Lower leg skin (tissue), 3 donors: ENCODE data around the gene CPD.

Source experiments
- CTCF ChIP-seq, 3 donors: fragments of 450-650 bp; IDR thresholded peaks; one replicate each; pipeline ENCODE4 v1.5.1; 2016; ENCODE audit warnings: antibody characterized with exemption in 3 of 3, mild to moderate bottlenecking in 3 of 3, moderate library complexity in 2 of 3
- POLR2A ChIP-seq, 2 donors: fragments of 450-650 bp; IDR thresholded peaks; one replicate each; pipeline ENCODE4 v1.6.1; 2016 to 2017; ENCODE audit warnings: antibody characterized with exemption in 2 of 2, mild to moderate bottlenecking in 1 of 2, moderate library complexity in 1 of 2

- TF ChIP-seq CTCF (IDR thresholded peaks at IDR 0.05) (no peak), POLR2A (IDR thresholded peaks at IDR 0.05) (no peak)
Observed at GRCh38 chr17:30427611-30428010, 48.9 kb downstream of the CPD start.
